H9 (cell line): ENCODE data around the gene QSOX2. TPM values are rescaled to one million over a fixed set of nuclear protein-coding genes. Genes with fewer than 3 reads are reported as not detected.
A peak's percentile ranks its signal among the peaks of the same experiment; 100 is the strongest.

Experiments
- DNase-seq: peaks from one replicate; pipeline ENCODE4 v3.0.0-alpha.2; 2017
- H2AFZ ChIP-seq: one replicate; pipeline ENCODE4 v1.6.1; 2013; ENCODE audit warnings: mild to moderate bottlenecking, low read length, control low read depth, moderate library complexity
- H2AK5ac ChIP-seq: 2 replicates; pipeline ENCODE4 v1.6.1; 2013; ENCODE audit warnings: low read length, control low read depth, mixed read lengths; ENCODE audit not compliant: insufficient read length
- H2BK120ac ChIP-seq: one replicate; pipeline ENCODE4 v1.6.1; 2013; ENCODE audit warnings: low read depth, mild to moderate bottlenecking, low read length, control low read depth, inconsistent platforms; ENCODE audit not compliant: poor library complexity, severe bottlenecking
- H2BK12ac ChIP-seq: 2 replicates; pipeline ENCODE4 v1.6.1; 2013; ENCODE audit warnings: low read length, control low read depth, mixed read lengths, low read depth; ENCODE audit not compliant: insufficient read length
- H2BK15ac ChIP-seq: 2 replicates; pipeline ENCODE4 v1.6.1; 2013; ENCODE audit warnings: low read depth, low read length, control low read depth
- H2BK20ac ChIP-seq: one replicate; pipeline ENCODE4 v1.6.1; 2013; ENCODE audit warnings: low read depth, mild to moderate bottlenecking, low read length, control low read depth, inconsistent platforms; ENCODE audit not compliant: poor library complexity, severe bottlenecking
- H2BK5ac ChIP-seq: 2 replicates; pipeline ENCODE4 v1.6.1; 2013; ENCODE audit warnings: low read length, control low read depth, mixed read lengths; ENCODE audit not compliant: insufficient read length
- H3K14ac ChIP-seq: 2 replicates; pipeline ENCODE4 v1.6.1; 2013; ENCODE audit warnings: low read length, control low read depth; ENCODE audit not compliant: insufficient read depth
- H3K18ac ChIP-seq: 2 replicates; pipeline ENCODE4 v1.6.1; 2013; ENCODE audit warnings: low read depth, mild to moderate bottlenecking, mixed read lengths, low read length, control low read depth; ENCODE audit not compliant: insufficient read length
- H3K23ac ChIP-seq: 2 replicates; pipeline ENCODE4 v1.6.1; 2013; ENCODE audit warnings: low read length, control low read depth, mixed read lengths, low read depth; ENCODE audit not compliant: insufficient read length
- H3K23me2 ChIP-seq: 2 replicates; pipeline ENCODE4 v1.6.1; 2013; ENCODE audit warnings: low read depth, mild to moderate bottlenecking, mixed read lengths, low read length, control low read depth; ENCODE audit not compliant: insufficient read length, poor library complexity, severe bottlenecking
- H3K27ac ChIP-seq: 2 replicates; pipeline ENCODE4 v1.5.1; 2013; ENCODE audit warnings: low read length, control low read depth, mixed read lengths, low read depth; ENCODE audit not compliant: insufficient read length
- H3K27me3 ChIP-seq: 2 replicates; pipeline ENCODE4 v1.6.1; 2013; ENCODE audit warnings: low read length, control low read depth, inconsistent platforms; ENCODE audit not compliant: insufficient read depth
- H3K4ac ChIP-seq: 2 replicates; pipeline ENCODE4 v1.6.1; 2013; ENCODE audit warnings: low read depth, mild to moderate bottlenecking, control low read depth, inconsistent platforms, low read length, moderate library complexity
- H3K4me1 ChIP-seq: 2 replicates; pipeline ENCODE4 v1.6.1; 2013; ENCODE audit warnings: low read length, control low read depth, inconsistent platforms; ENCODE audit not compliant: insufficient read depth
- H3K4me2 ChIP-seq: 2 replicates; pipeline ENCODE4 v1.6.1; 2013; ENCODE audit warnings: low read length, control low read depth, mixed read lengths; ENCODE audit not compliant: insufficient read length, insufficient read depth
- H3K56ac ChIP-seq: 2 replicates; pipeline ENCODE4 v1.6.1; 2013; ENCODE audit warnings: low read depth, mild to moderate bottlenecking, mixed read lengths, low read length, control low read depth; ENCODE audit not compliant: insufficient read length
- H3K79me1 ChIP-seq: 2 replicates; pipeline ENCODE4 v1.6.1; 2013; ENCODE audit warnings: low read depth, mild to moderate bottlenecking, moderate library complexity, low read length, control low read depth, inconsistent platforms; ENCODE audit not compliant: insufficient read depth, poor library complexity, severe bottlenecking
- H3K79me2 ChIP-seq: 2 replicates; pipeline ENCODE4 v1.6.1; 2013; ENCODE audit warnings: low read length, control low read depth, inconsistent platforms; ENCODE audit not compliant: insufficient read depth
- H3K9ac ChIP-seq: 2 replicates; pipeline ENCODE4 v1.6.1; 2013; ENCODE audit warnings: low read length, control low read depth, mixed read lengths; ENCODE audit not compliant: insufficient read length; ENCODE audit errors: extremely low read depth
- H3K9me3 ChIP-seq: one replicate; pipeline ENCODE4 v1.6.1; 2013; ENCODE audit warnings: low read depth, low read length, inconsistent platforms; ENCODE audit not compliant: control insufficient read depth
- H3T11ph ChIP-seq: one replicate; pipeline ENCODE4 v1.6.1; 2013; ENCODE audit warnings: mild to moderate bottlenecking, low read length, control low read depth, inconsistent platforms
- H4K20me1 ChIP-seq: one replicate; pipeline ENCODE4 v1.6.1; 2013; ENCODE audit not compliant: control insufficient read depth, insufficient read length, insufficient read depth
- H4K5ac ChIP-seq: 2 replicates; pipeline ENCODE4 v1.6.1; 2013; ENCODE audit warnings: low read depth, mild to moderate bottlenecking, mixed read lengths, low read length, control low read depth; ENCODE audit not compliant: insufficient read length
- H4K8ac ChIP-seq: replicated peaks from 2 replicates; pipeline ENCODE4 v1.6.1; 2013; ENCODE audit warnings: low read length, control low read depth, mixed read lengths, low read depth; ENCODE audit not compliant: insufficient read length
- H4K91ac ChIP-seq: 2 replicates; pipeline ENCODE4 v1.6.1; 2013; ENCODE audit warnings: low read depth, mild to moderate bottlenecking, moderate library complexity, mixed read lengths, low read length, control low read depth; ENCODE audit not compliant: insufficient read length
- H3K27ac Mint-ChIP-seq, 3 experiments: 2 replicates in 2 of 3; 3 replicates in 1 of 3; pipeline ENCODE4 v1.8.0; 2020 to 2021; ENCODE audit warnings: mixed read lengths in 3 of 3, mild to moderate bottlenecking in 1 of 3, moderate library complexity in 1 of 3
- H3K27me3 Mint-ChIP-seq: 2 replicates; pipeline ENCODE4 v1.8.0; 2021; ENCODE audit warnings: low read depth, mild to moderate bottlenecking, moderate library complexity, mixed read lengths
- H3K36me3 Mint-ChIP-seq, 3 experiments: 2 replicates in 2 of 3; 3 replicates in 1 of 3; pipeline ENCODE4 v1.8.0; 2020 to 2021; ENCODE audit warnings: low read depth in 3 of 3, mixed read lengths in 3 of 3; ENCODE audit not compliant: insufficient read depth in 1 of 3
- H3K4me1 Mint-ChIP-seq, 2 experiments: 2 replicates each; pipeline ENCODE4 v1.8.0; 2020; ENCODE audit warnings: mixed read lengths in 2 of 2
- H3K4me3 Mint-ChIP-seq, 2 experiments: 2 replicates in 1 of 2; 3 replicates in 1 of 2; pipeline ENCODE4 v1.8.0; 2020 to 2021; ENCODE audit warnings: mild to moderate bottlenecking in 2 of 2, mixed read lengths in 2 of 2, moderate library complexity in 1 of 2
- H3K9me3 Mint-ChIP-seq, 2 experiments: 2 replicates in 1 of 2; 3 replicates in 1 of 2; pipeline ENCODE4 v1.8.0; 2020; ENCODE audit warnings: mild to moderate bottlenecking in 2 of 2, mixed read lengths in 2 of 2, moderate library complexity in 1 of 2
- WGBS: extraction: QIAGEN DNeasy Blood & Tissue Kit; methylation state at CpG from one replicate; pipeline ENCODE4 v1.1.7; 2013; ENCODE audit warnings: missing lambda C conversion rate, low lambda C conversion rate, mixed read lengths; ENCODE audit not compliant: insufficient read length; ENCODE audit errors: extremely low coverage; 5-methylcytosine and 5-hydroxymethylcytosine counted together
- total RNA-seq: library from RNA; stranded (reverse); gene quantifications from 2 replicates; pipeline ENCODE4 v1.2.1, GENCODE V29; 2021
- TF ChIP-seq, protein P1 (sequence below): fragments of 200-600 bp; sonication (generic); conservative IDR thresholded peaks from 3 replicates; pipeline ENCODE4 v1.8.0; 2021; ENCODE audit warnings: antibody characterized with exemption, mild to moderate bottlenecking

The QSOX2 gene
- total RNA-seq, 1 experiment from 2014 or later = 25.8 TPM

GRCh38 chr9:136289651-136290507 lies 44.3 kb upstream of the QSOX2 start:
- Histone ChIP-seq H3K9ac (no peak overlapping the region), H2AFZ (no peak overlapping the region), H2BK20ac (no peak overlapping the region), H3K79me2 (no peaks in the 10 kb centered on the region), H4K20me1 (no peaks in the 10 kb centered on the region), H3K27ac (no peak overlapping the region), H2BK15ac (no peak overlapping the region), H3K18ac (no peak overlapping the region), H3K56ac (no peak overlapping the region), H3K4me2 (no peak overlapping the region), H3K79me1 (no peaks in the 10 kb centered on the region), H4K5ac (no peak overlapping the region), H4K91ac (no peak overlapping the region), H2AK5ac (no peak overlapping the region), H2BK5ac (no peak overlapping the region), H3K4me1 (no peaks in the 10 kb centered on the region), H3K27me3 (no peaks in the 10 kb centered on the region), H3K4ac (no peak overlapping the region), H2BK12ac (no peak overlapping the region), H3K23me2 (no peaks in the 10 kb centered on the region), H2BK120ac (no peak overlapping the region), H3K23ac (no peak overlapping the region), H3T11ph (no peak overlapping the region), H3K9me3 (peaks cover 12% of the 10 kb centered on the region), H3K14ac (no peak overlapping the region), H4K8ac (no peak overlapping the region)
- Mint-ChIP-seq H3K27ac (no peak overlapping the region), H3K36me3 (no peaks in the 10 kb centered on the region), H3K27me3 (peaks cover 6% of the 10 kb centered on the region), H3K9me3 (no peaks in the 10 kb centered on the region), H3K4me3 (no peak overlapping the region), H3K4me1 (no peaks in the 10 kb centered on the region)
- WGBS = no CpG with 5 or more reads among the region's 30 CpGs
- TF ChIP-seq, protein P1, sequence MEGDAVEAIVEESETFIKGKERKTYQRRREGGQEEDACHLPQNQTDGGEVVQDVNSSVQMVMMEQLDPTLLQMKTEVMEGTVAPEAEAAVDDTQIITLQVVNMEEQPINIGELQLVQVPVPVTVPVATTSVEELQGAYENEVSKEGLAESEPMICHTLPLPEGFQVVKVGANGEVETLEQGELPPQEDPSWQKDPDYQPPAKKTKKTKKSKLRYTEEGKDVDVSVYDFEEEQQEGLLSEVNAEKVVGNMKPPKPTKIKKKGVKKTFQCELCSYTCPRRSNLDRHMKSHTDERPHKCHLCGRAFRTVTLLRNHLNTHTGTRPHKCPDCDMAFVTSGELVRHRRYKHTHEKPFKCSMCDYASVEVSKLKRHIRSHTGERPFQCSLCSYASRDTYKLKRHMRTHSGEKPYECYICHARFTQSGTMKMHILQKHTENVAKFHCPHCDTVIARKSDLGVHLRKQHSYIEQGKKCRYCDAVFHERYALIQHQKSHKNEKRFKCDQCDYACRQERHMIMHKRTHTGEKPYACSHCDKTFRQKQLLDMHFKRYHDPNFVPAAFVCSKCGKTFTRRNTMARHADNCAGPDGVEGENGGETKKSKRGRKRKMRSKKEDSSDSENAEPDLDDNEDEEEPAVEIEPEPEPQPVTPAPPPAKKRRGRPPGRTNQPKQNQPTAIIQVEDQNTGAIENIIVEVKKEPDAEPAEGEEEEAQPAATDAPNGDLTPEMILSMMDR = peak; percentile 30; the same call in 2 of the 3 replicates
- no peak for DNase-seq
